ENCODE measurements around the gene RAB11FIP3.

RAB11FIP3 gene

DNA sequence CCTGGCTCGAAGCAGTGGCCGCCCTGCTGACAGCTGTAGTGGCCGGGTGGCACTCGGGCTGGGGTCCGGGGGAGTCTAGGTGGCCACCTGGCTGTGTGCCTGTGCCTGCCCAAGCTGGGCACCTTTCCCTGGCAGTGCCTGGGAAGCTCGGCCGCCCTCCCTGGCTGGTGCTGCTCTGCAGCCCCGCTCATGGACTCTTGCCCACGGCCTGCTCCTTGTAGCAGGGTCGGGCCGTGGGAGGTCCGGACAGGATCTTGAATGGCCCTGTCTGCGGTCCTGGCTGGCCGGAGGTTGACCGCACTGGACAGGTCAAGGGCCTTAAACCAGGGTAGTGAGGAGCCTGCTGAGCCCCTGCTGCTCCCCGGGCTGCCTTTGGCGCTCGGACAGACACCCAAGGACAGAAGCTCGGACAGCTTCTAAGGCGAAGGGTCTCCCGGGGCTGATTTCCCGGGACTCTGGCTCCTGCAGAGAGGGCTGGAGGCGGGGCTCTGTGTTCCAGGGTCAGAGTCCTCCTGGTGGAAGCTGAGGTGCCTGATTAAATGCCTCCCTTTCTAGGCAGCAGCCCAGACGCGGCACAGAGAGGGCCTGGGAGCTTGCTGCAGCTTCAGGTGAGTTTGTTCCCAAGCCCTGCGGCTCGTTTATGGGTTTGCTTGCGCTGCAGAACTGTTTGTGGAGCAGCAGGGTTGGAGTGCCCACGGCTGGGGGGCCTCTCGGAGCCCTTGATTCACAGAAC lies 108.1 kb downstream of the RAB11FIP3 start:
- no peak for DNase-seq (ENCODE audit: low spot score)

DNA sequence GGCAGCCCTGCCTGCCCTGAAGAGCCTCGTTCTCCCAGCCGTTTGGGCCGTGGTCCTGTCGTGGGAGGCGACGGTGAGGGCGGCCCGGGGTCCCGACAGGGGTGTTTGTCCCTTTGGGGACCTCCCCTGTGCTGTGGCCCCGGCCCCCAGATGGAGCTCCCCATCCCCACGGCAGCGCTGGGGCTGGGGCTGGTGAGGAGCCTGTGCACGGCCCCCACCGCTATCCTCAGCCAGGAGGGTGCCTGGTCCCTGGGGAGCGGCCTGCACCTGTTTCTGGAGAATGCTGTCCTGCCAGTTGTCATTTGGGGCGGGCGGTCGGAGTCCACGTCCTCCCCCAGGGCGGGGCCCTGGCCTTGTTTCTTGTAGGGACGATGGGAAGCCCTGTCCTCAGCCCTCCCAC lies 108.7 kb downstream of the RAB11FIP3 start:
- no peak for DNase-seq (ENCODE audit: low spot score)

DNA sequence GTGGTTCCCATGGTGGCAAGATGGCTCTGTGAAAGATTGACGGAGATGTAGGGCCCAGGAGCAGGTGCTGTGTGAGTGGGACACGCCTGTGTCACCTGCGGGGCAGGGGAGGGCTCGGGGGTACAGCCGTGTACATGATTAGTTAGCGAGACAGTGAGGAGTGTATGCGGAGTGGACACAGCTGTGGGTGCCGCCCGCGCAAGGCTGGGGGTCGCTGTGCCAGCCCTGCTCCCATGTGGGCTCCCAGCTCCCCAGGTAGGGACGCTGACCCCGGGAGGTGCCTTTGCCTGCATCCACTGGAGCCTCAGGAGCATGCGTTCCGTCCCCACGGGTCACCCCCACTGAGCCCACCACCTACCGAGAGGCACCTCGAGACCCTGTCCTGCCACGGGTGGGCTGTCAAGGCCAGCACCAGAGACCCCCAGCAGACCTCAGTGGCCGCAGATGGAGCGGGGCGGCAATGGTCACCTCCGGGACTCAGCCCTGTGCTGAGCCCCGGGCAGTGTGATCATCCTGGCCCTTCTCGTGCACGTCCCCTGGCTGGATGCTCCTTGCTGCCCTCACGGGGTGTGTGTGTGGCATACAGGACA lies 109.5 kb downstream of the RAB11FIP3 start:
- no peak for DNase-seq (ENCODE audit: low spot score)

DNA sequence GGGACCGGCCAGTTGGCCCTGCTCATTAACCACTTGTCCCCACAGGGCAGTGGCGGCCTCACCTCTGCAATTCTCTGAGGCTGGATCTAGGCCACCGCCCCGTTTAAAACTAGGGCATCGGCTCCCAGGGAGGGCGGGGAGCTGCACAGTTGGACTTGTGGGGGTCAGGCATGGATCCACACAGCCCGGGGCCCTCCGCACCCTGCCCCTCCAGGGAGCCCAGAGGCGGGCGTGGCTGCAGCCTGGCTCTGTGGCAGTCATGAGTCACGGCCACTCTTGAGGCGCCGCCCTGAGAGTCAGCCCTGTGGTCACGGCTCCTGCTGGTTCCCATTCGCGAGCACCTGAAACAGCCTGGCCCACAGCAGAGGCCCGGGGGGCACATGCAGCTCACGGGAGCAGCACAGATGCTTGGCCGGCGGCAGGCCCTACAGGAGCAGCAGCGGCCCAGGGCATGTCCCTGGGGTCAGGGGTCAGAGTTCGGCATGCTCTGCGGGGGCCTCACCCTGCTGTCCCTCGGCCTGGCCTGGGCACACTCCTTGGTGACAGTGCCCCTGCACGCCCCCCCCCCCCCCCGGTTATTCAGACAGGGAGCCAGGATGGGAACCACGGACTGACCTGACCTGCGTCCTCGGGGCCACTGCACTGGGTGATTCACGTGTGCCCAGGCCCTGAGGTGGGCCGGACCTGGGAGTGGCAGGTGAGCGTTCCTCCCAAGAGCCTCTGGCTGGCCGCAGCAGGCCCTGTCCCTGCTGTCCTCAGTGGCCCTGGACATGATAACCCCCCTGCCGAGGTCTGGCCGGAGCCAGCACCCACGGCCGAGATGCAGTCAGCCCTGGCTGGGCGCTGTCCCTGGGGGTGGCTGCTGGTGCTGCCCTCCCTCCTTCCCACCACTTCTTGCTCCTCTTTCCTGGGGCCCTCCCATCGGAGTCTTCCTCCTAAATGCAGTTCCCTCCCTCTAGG lies 110.3 kb downstream of the RAB11FIP3 start:
- no peak for DNase-seq (ENCODE audit: low spot score)

DNA sequence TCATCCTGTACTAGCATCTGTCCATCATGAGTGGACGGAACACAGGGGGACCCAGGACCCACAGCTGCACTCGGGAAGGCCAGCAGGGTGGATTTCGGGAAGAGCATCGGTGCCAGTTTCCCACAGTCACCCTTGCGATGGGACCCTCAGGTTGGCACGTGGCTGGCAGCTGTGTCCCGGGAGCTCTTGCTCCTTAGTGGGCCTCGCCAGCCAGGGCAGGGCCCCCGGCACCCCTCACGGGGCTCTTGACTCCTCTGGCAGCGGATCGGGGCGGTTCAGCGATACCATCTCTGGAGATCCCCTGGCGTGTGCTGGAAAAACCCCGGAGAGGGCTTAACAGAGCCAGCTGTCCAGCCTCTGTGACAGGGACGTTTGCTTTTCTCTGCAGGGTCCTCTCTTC lies 111.3 kb downstream of the RAB11FIP3 start:
- no peak for DNase-seq (ENCODE audit: low spot score)

DNA sequence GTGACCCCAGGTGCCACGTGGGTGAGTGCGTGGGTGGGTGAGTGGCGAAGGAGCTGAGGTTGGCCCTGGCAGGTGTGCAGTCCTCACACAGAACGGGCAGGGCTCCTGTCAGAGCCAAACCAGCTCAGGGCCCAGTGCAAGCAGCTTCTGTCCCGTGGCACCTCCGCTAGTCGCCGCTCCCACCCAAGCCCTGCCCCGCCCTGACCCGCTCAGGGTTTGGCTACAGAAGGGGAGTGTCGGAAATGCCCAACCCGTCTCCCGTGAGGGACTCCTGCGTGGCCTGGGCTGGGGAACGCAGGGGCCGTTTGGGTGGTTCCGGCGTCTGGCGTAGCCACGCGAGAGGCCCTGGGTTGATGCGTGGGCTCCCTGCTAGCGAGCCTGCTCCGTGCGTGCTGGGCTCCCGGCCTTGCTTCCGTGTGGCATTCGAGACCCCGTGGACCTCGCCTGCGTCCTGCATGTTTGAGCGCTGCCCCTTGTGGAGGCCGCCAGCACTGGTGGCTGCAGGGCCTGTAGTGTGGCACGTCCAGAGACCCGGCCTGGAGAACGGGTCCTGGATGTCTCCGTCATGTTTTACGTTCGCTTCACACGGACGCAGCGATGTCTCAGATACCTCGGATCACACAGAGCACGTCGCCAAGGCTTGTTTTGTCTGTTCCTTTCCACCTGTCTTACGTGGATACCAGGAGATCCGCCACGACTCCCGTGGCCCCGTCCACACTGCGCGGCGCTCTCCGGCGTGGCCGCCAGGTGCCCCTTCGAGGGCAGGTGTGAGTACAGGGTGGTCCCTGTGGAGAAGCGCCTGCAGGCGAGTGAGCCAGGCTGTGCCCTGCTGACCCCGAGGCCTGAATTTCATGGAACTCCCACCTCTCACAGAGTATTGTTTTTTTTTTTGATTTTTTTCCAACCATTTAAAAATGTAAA lies 112.2 kb downstream of the RAB11FIP3 start:
- no peak for DNase-seq (ENCODE audit: low spot score)

DNA sequence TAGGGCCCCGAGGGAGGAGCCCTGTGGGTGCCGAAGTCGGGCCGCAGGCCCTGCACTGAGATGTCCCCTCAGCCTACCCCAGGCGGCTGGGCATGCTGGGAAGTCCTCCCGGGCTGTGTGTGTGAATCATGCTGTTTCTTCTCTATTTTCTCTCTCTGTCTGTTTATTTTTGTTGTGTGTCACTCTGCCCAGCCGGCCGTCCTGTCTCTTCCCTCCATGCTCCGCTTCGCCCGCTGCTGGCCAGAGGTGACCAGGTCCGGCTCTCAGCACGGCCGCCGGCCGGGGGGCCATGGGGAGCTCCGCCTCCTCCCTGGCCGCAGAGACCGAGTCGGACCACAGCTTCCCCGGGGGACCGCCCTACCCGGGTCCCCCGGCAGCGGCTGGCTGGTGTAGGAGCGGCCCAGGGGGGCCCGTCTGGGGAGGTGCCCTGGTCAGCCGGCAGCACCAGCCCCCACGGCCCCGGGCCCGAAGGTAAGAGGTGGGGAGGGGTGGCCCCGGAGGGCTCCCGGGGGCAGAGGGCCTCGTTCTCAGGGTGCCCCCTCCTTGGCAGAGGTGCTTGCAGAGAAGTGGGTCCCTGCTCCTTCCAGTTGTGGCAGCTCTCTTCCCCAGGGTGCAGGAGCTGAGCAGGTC lies 114.6 kb downstream of the RAB11FIP3 start:
- DNase-seq (ENCODE audit: low spot score) = no peak

DNA sequence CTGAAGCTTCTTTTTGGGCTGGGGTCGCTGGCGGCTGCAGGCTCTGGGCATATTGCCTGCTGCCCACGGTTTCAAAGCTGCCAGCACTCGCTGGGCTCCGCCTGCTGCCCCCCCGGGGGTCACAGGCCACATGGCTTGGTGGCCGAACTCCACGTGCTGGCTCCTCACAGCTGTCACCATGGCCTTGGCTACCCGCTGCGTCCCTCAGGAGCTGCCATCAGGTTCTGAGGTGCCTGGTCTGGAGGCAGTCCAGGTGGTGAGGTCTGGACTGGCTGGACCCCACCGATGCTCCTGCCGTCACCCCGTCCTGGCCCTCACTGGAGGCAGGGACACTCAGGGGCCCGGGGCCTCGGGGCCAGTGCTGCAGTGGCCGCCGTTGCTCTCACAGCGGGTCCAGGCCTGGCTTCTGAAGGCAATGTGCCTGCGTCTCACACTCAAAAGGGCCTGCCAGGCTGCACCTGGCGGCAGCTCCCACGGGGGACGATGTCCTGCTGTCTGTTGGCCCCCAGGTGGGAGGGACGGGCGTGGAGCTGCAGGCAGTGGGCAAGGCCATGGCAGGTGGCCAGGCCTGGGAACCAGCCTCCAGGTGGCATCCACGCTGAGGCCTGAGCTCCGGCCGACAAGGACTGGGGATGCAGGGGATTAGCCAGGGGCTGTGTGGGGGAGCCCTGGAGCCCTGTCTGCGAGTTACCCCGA lies 115.3 kb downstream of the RAB11FIP3 start:
- DNase-seq (ENCODE audit: low spot score) = no peak

DNA sequence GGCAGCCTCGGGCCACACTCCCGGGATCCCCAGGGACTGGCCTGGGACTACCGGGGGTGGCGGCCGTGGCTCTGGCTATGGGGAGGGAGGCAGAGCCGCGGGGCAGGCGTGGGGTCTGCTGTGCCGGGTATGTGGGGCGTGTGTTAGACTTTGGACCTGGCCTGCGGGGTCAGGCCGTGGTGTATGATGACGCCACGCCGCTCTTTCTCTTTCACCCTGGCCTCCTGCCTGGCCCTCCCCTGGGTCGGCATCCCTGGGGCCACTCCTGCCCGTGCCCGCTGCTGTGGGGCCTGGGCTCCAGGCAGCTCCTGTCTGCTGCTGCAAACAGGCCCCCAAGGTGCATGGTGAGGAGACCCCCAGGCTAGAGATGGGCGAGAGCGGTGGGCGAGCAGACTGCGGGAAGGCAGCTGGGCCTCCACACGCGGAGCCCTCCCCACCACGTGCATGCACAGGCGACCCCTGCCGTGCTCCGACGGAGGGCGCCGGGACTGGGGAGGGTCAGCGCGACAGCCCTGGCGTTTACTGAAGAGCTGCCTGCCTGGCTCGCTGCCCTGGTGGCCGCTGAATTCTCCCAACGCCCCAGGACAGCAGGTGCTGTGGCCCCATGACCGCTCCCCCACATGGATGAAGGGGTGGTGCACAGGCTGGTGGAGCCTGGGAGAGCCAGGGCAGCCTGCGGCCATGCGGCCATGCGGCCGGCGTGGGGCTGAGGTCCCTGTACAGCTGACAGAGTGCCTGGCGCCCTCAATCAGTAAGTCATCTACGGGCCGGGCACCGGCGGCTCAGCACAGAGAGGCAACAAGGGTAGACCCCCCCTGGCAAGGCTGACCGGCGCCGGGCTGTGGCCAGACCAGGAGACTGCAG lies 118.1 kb downstream of the RAB11FIP3 start:
- no peak for DNase-seq (ENCODE audit: low spot score)

DNA sequence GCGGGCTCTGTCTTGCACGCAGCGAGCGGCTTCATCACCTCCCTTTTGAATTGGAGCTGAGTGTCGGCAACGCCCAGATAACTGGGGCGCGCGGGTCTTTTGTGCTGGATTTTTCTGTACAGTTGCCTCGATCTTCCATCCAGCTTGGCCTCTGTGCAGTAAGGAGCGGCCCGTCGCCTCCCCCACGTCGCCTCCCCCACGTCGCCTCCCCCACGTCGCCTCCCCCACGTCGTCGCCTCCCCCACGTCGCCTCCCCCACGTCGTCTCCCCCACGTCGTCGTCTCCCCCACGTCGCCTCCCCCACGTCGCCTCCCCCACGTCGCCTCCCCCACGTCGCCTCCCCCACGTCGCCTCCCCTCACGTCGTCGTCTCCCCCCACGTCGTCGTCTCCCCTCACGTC lies 119.1 kb downstream of the RAB11FIP3 start:
- DNase-seq (ENCODE audit: low spot score) = no peak

DNA sequence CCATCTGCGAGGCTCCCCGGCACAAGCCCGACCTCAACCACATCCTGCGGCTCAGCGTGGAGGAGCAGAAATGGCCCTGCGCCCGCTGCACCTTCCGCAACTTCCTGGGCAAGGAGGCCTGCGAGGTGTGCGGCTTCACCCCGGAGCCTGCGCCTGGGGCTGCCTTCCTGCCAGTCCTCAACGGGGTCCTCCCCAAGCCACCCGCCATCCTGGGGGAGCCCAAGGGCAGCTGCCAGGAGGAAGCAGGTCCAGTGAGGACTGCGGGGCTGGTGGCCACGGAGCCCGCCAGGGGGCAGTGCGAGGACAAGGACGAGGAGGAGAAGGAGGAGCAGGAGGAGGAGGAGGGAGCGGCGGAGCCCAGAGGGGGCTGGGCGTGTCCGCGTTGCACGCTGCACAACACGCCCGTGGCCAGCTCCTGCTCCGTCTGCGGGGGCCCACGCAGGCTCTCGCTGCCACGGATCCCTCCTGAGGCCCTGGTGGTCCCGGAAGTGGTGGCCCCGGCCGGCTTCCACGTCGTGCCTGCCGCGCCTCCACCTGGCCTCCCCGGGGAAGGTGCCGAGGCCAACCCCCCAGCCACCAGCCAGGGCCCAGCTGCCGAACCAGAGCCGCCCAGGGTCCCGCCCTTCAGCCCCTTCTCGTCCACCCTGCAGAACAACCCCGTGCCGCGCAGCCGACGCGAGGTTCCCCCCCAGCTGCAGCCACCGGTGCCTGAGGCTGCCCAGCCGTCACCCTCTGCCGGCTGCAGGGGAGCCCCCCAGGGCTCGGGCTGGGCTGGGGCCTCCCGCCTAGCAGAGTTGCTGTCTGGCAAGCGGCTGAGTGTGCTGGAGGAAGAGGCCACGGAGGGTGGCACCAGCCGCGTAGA lies 121.7 kb downstream of the RAB11FIP3 start:
- DNase-seq (ENCODE audit: low spot score) = no peak

DNA sequence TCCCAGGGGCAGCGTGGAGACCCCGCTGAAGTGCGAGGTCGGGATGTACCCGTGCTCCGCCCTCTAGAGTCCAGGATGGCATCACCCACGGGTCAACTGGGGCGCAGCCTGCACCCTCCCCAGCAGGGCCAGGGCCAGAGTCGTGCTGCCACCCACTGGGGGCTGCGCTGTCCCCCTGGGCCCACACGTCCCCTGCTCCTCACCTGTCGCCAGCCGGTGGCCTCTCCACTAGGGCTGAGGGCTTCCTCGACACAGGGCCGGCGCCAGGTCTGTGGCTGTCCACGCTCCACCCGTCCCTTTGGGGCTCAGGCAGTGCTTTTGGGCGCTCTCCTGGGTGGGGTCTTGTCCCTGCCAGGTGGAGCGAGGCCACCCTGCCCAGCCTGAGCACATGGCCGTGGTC lies 123.1 kb downstream of the RAB11FIP3 start:
- DNase-seq (ENCODE audit: low spot score) = no peak

DNA sequence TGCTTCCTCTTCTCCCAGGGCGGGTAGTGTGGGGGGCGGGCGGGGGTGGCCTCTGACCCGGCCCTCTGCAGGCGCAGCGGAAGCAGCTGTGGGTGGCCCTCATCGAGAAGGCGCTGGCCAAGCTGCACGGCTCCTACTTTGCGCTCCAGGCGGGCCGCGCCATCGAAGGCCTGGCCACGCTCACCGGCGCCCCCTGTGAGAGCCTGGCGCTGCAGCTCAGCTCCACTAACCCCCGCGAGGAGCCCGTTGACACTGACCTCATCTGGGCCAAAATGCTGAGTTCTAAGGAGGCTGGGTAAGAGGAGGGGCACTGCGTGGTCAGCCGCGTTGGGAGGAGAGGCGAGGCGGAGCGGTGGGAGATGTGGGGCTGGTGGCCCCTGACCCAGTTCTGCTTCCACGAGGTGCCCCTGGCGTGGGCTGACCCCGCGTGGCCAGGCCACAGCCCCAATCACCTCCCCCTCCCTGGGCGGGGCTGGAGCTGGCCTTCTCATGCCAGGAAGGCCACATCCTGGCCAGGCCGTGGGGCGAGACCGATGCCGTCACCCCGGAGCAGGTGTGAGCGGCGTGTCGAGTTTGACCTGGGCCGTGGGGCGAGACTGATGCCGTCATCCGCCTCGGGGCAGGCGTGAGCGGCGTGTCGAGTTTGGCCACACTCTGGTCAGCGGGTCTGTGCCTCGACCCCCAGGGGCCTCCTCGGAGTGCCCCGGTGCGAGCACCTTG lies 124.3 kb downstream of the RAB11FIP3 start:
- no peak for DNase-seq (ENCODE audit: low spot score)

DNA sequence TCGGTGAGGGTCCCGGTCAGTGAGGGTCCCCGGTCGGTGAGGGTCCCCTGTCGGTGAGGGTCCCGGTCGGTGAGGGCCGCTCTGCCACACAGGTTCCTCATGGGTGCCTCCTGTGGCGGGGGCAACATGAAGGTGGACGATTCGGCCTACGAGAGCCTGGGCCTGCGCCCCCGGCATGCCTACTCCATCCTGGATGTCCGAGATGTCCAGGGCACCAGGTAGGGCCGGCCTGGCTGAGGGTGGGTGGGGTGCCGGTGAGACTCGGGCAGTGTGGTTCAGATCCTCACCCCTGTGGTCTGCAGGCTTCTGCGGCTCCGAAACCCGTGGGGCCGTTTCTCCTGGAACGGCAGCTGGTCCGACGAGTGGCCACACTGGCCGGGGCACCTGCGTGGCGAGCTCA lies 125.8 kb downstream of the RAB11FIP3 start:
- DNase-seq (ENCODE audit: low spot score) = no peak

DNA sequence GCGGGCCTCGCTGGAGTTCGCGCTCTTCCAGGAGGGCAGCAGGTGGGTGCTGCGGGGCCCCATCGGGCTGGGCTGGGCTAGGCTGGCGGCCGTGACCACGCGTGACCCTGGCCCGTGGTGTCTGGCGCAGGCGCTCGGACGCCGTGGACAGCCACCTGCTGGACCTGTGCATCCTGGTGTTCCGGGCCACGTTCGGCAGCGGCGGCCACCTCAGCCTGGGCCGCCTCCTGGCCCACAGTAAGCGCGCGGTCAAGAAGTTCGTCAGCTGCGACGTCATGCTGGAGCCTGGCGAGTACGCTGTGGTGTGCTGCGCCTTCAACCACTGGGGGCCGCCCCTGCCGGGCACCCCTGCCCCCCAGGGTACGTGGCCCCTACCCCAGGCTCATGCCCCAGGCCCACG lies 126.7 kb downstream of the RAB11FIP3 start:
- no peak for DNase-seq (ENCODE audit: low spot score)

DNA sequence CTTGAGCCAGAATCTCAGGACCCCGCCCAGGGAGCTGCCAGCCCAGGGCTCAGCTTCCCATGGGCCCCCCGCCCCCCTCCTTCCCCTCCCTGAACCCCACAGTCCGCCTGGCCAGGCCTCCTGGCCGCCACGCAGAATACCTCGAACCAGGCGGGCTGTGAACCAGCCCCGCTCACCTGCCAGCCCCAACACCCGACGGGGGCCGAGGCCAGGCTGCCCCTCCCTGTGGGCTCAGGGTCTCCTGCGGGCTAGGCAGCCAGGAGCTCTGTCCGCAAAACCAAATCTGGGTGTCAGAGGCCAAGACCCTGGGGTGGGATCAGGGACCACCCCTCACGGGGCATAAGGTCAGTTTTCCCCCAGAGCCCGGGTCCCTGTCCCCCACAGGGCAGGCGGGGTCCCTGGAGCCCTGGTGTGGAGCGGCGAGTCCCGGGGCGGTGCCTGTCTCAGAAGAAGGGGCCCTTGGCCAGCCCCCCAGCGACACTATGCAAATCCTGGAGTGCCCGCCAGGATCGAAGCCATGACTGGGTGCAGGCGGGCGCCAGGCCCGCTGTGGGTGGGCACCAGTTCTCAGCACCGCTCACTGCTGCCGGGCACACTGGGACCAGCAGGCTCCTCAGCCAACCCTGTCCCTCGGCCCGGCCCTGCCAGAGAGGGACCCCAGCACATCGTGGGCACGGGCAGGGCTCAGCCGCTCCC lies 128.3 kb downstream of the RAB11FIP3 start:
- DNase-seq (ENCODE audit: low spot score) = no peak

DNA sequence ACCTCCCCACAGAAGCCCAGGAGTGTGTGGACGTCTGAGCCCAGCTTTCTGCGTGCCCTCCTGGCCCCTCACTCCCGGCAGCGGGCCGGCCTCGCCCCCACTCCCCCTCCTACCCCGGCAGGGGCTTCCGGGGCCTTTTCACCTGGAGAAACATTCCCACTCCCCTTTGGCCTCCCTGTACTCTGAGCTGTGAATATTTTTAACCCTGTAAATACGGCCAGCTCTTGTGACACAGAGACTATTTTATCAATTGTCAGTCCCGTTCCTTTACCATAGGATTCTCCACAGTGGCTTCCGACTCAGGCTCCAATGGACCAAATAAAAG lies 128.8 kb downstream of the RAB11FIP3 start:
- no peak for DNase-seq (ENCODE audit: low spot score)

All from globus pallidus (tissue), 1 donor.